Dedifferentiated amniotic fluid mesenchymal stem cell (primary cell): ENCODE data around the gene TMEM178A.
"Not testable (repeated sequence)": the region's sequence is repeated elsewhere in the genome, so short reads cannot be mapped to it uniquely, and the experiment has no call there.

Source experiments
- DNase-seq: peaks from one replicate; pipeline ENCODE4 v3.0.0-alpha.2; 2016; ENCODE audit errors: extremely low spot score

TMEM178A gene

GRCh38 chr2:39647104-39647765 is 18.5 kb upstream of the TMEM178A start:
- DNase-seq = no peak

GRCh38 chr2:39648580-39648979 is 17.1 kb upstream of the TMEM178A start:
- no peak for DNase-seq

- DNase-seq = no peak
Measured at GRCh38 chr2:39649511-39649910, 16.2 kb upstream of the TMEM178A start.

GRCh38 chr2:39650468-39650867 is 15.2 kb upstream of the TMEM178A start:
- DNase-seq = no peak

- not testable (repeated sequence) for DNase-seq
Measured at GRCh38 chr2:39656215-39656614, 9.5 kb upstream of the TMEM178A start.

- DNase-seq = no peak
Measured at GRCh38 chr2:39657287-39657937, 8.3 kb upstream of the TMEM178A start.

- no peak for DNase-seq
Measured at GRCh38 chr2:39658371-39658770, 7.3 kb upstream of the TMEM178A start.

GRCh38 chr2:39659765-39660611 is 5.7 kb upstream of the TMEM178A start:
- DNase-seq = no peak

GRCh38 chr2:39660612-39661236 is 5.0 kb upstream of the TMEM178A start:
- DNase-seq = no peak

- no peak for DNase-seq
Measured at GRCh38 chr2:39661826-39662225, 3.9 kb upstream of the TMEM178A start.

- no peak for DNase-seq
Measured at GRCh38 chr2:39663187-39663930, 2.4 kb upstream of the TMEM178A start.

GRCh38 chr2:39664232-39664887 is 1.4 kb upstream of the TMEM178A start:
- no peak for DNase-seq

- no peak for DNase-seq
Measured at GRCh38 chr2:39664888-39665591, 677 bp upstream of the TMEM178A start.

- no peak for DNase-seq
Measured at GRCh38 chr2:39666491-39667101, 879 bp downstream of the TMEM178A start.

- DNase-seq = no peak
Measured at GRCh38 chr2:39667104-39667885, 1.6 kb downstream of the TMEM178A start.

GRCh38 chr2:39667886-39668276 is 2.2 kb downstream of the TMEM178A start:
- no peak for DNase-seq

- no peak for DNase-seq
Measured at GRCh38 chr2:39668576-39669080, 2.9 kb downstream of the TMEM178A start.

- DNase-seq = no peak
Measured at GRCh38 chr2:39671604-39672003, 5.9 kb downstream of the TMEM178A start.

- DNase-seq = no peak
Measured at GRCh38 chr2:39673018-39673417, 7.3 kb downstream of the TMEM178A start.
